HL-60 (cell line): Measurements from ENCODE around the gene HRH3.

ENCODE experiments used
- DNase-seq, 2 experiments: peaks; one replicate each; pipeline ENCODE4 v3.0.0-alpha.2; 2010 to 2020; ENCODE audit warnings: low read depth in 1 of 2, low spot score in 1 of 2
- H3K27ac ChIP-seq: fragments of 250-450 bp; sonication (Bioruptor Pico); replicated peaks from 2 replicates; pipeline ENCODE4 v1.5.1; 2020; ENCODE audit warnings: mild to moderate bottlenecking, moderate library complexity
- H3K27me3 ChIP-seq: fragments of 250-450 bp; sonication (Bioruptor Pico); 2 replicates; pipeline ENCODE4 v1.5.1; 2021; ENCODE audit warnings: mild to moderate bottlenecking, moderate library complexity; ENCODE audit not compliant: insufficient read depth, poor library complexity, severe bottlenecking
- H3K4me3 ChIP-seq: replicated peaks from 2 replicates; pipeline ENCODE4 v1.5.1; 2011; ENCODE audit warnings: mild to moderate bottlenecking, control low read depth, low read length; ENCODE audit not compliant: insufficient read depth
- CTCF ChIP-seq: IDR thresholded peaks from one replicate; pipeline ENCODE4 v1.5.1; 2011; ENCODE audit warnings: low read length, control low read depth, inconsistent platforms; ENCODE audit not compliant: insufficient read depth
- GABPA ChIP-seq: IDR thresholded peaks from 2 replicates; pipeline ENCODE4 v1.6.1; 2012; ENCODE audit warnings: low read depth
- POLR2AphosphoS5 ChIP-seq: IDR thresholded peaks from 2 replicates; pipeline ENCODE4 v1.6.1; 2012; ENCODE audit warnings: low read depth
- REST ChIP-seq: IDR thresholded peaks from 2 replicates; pipeline ENCODE4 v1.6.1; 2012; ENCODE audit warnings: low read depth; ENCODE audit not compliant: insufficient replicate concordance
- SPI1 ChIP-seq: IDR thresholded peaks from 2 replicates; pipeline ENCODE4 v1.6.1; 2012; ENCODE audit warnings: low read depth, mild to moderate bottlenecking, borderline replicate concordance

Gene HRH3

GRCh38 chr20:62252342-62252966, 32.4 kb upstream of the HRH3 start:
- Histone ChIP-seq H3K4me3 (no peak overlapping the region), H3K27me3 (no peaks in the 10 kb centered on the region), H3K27ac (no peak overlapping the region)
- no peak for DNase-seq
- TF ChIP-seq POLR2AphosphoS5 (no peak), REST (no peak), CTCF (no peak), SPI1 (no peak), GABPA (no peak)

GRCh38 chr20:62248890-62249560, 28.9 kb upstream of the HRH3 start:
- DNase-seq, result no peak
- Histone ChIP-seq H3K27ac (no peak overlapping the region), H3K27me3 (no peaks in the 10 kb centered on the region), H3K4me3 (no peak overlapping the region)
- TF ChIP-seq GABPA (no peak), REST (no peak), CTCF (no peak), SPI1 (no peak), POLR2AphosphoS5 (no peak)

GRCh38 chr20:62246872-62247652, 27.0 kb upstream of the HRH3 start:
- no peak overlapping the region for H3K27ac ChIP-seq
- H3K27me3 ChIP-seq, result no peaks in the 10 kb centered on the region
- no peak overlapping the region for H3K4me3 ChIP-seq
- no peak for DNase-seq
- TF ChIP-seq POLR2AphosphoS5 (no peak), GABPA (no peak), REST (no peak), SPI1 (no peak), CTCF (no peak)
